HG02763 (cell line): ENCODE data around the gene TMED3.
"Not testable (repeated sequence)": the region's sequence is repeated elsewhere in the genome, so short reads cannot be mapped to it uniquely, and the experiment has no call there.

Experiments used
- ATAC-seq: cut with Tn5 transposase; IDR thresholded peaks from one replicate; pipeline ENCODE4 v1.9.1; 2021; ENCODE audit warnings: mild to moderate bottlenecking, moderate library complexity; ENCODE audit not compliant: unreplicated experiment

TMED3 gene

GRCh38 chr15:79315623-79316328 is 4.9 kb downstream of the TMED3 start:
- ATAC-seq = no peak

- no peak for ATAC-seq
Measured at GRCh38 chr15:79316864-79317263, 6.0 kb downstream of the TMED3 start.

GRCh38 chr15:79319973-79320372 is 9.1 kb downstream of the TMED3 start:
- ATAC-seq = not testable (repeated sequence)

- no peak for ATAC-seq
Measured at GRCh38 chr15:79321876-79322275, 11.0 kb downstream of the TMED3 start.

GRCh38 chr15:79322306-79322705 is 11.4 kb downstream of the TMED3 start:
- no peak for ATAC-seq

- ATAC-seq = no peak
Measured at GRCh38 chr15:79322945-79323344, 12.0 kb downstream of the TMED3 start.

- no peak for ATAC-seq
Measured at GRCh38 chr15:79329171-79329611, 18.3 kb downstream of the TMED3 start.

GRCh38 chr15:79332824-79333510 is 22.1 kb downstream of the TMED3 start:
- ATAC-seq = no peak

GRCh38 chr15:79337591-79337990 is 26.7 kb downstream of the TMED3 start:
- no peak for ATAC-seq

- no peak for ATAC-seq
Measured at GRCh38 chr15:79339588-79340314, 28.8 kb downstream of the TMED3 start.

GRCh38 chr15:79340315-79340602 is 29.3 kb downstream of the TMED3 start:
- no peak for ATAC-seq

- no peak for ATAC-seq
Measured at GRCh38 chr15:79341396-79341795, 30.5 kb downstream of the TMED3 start.

GRCh38 chr15:79349525-79349924 is 38.6 kb downstream of the TMED3 start:
- ATAC-seq = no peak

- no peak for ATAC-seq
Measured at GRCh38 chr15:79352206-79352605, 41.3 kb downstream of the TMED3 start.

GRCh38 chr15:79357566-79357965 is 46.7 kb downstream of the TMED3 start:
- no peak for ATAC-seq

GRCh38 chr15:79358069-79358468 is 47.2 kb downstream of the TMED3 start:
- no peak for ATAC-seq

GRCh38 chr15:79364571-79365240 is 53.8 kb downstream of the TMED3 start:
- ATAC-seq = no peak

GRCh38 chr15:79365765-79366164 is 54.9 kb downstream of the TMED3 start:
- ATAC-seq = no peak

GRCh38 chr15:79366691-79367090 is 55.8 kb downstream of the TMED3 start:
- no peak for ATAC-seq

GRCh38 chr15:79370716-79371115 is 59.8 kb downstream of the TMED3 start:
- ATAC-seq = no peak

GRCh38 chr15:79371591-79371990 is 60.7 kb downstream of the TMED3 start:
- no peak for ATAC-seq
